ENCODE measurements around the gene GLMP.

DNA sequence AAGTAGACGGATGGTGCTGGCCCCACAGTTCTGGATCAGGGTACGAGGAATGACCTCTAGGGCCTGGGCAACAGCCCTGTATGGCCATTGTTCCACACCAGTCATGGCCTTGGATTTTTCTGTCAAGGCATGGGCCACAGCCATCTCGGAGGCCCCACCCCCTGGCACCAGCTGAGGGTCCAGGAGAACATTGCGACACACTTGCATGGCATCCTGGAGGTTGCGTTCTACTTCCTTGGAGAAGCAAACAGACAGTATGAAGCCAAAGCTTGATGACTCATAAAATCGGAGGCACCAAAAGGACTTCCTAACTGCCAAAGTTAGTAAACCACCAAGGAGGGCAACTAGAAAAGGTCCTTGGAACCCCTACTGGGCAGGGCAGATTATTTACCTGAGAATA lies 15.5 kb upstream of the GLMP start:
- TF ChIP-seq RAD21 (IDR thresholded peaks at IDR 0.05; ENCODE audit: low read depth) (no peak), ZBTB7A (IDR thresholded peaks at IDR 0.05; ENCODE audit: low read depth) (no peak)

All from Ishikawa (cell line).